SK-N-SH (cell line): ENCODE measurements around the gene DYRK1A.

Source experiments
- CTCF ChIP-seq: fragments of 200-600 bp; sonication (generic); IDR thresholded peaks from 2 replicates; pipeline ENCODE4 v1.6.1; 2017; ENCODE audit warnings: antibody characterized with exemption, mild to moderate bottlenecking, moderate library complexity
- SMC3 ChIP-seq: IDR thresholded peaks from 2 replicates; pipeline ENCODE4 v1.6.1; 2012; ENCODE audit warnings: low read depth, low read length, improper control_type of control experiment
- TAF1 ChIP-seq: IDR thresholded peaks from 2 replicates; pipeline ENCODE4 v1.6.1; 2012; ENCODE audit warnings: low read depth, mild to moderate bottlenecking, low read length, moderate library complexity, borderline replicate concordance
- USF2 ChIP-seq: fragments of 150-350 bp; IDR thresholded peaks from 2 replicates; pipeline ENCODE4 v1.6.1; 2017; ENCODE audit warnings: antibody characterized with exemption, low read length, low read depth, borderline replicate concordance

GRCh38 chr21:37535130-37535529 is 168.6 kb downstream of the DYRK1A start:
- TF ChIP-seq SMC3 (no peak), CTCF (no peak), TAF1 (no peak), USF2 (no peak)
